B cell (primary cell): Measurements from ENCODE around the gene TFEB. TPM values are rescaled to one million over a fixed set of nuclear protein-coding genes. Genes with fewer than 3 reads are reported as not detected.

Experiments used
- ATAC-seq: fragments of 200-7000 bp; cut with Tn5 transposase; one replicate; pipeline ENCODE4 v1.10.0; 2021; ENCODE audit warnings: low read depth, mild to moderate bottlenecking, moderate number of reproducible peaks, moderate library complexity
- CTCF ChIA-PET: fragments of 350-600 bp; sonication (Branson Sonifier 250); formaldehyde crosslinking; loops from one replicate; lab custom pipeline; 2021; ENCODE audit warnings: antibody characterized with exemption, inconsistent platforms; lab: Charles Lee
- POLR2A ChIA-PET: fragments of 350-600 bp; sonication (Branson Sonifier 250); formaldehyde crosslinking; loops from one replicate; lab custom pipeline; 2021; ENCODE audit warnings: antibody characterized with exemption; lab: Charles Lee
- DNase-seq: peaks from one replicate; pipeline ENCODE4 v3.0.0; 2013
- H2AFZ ChIP-seq: 2 replicates; pipeline ENCODE4 v1.6.1; 2012; ENCODE audit warnings: mild to moderate bottlenecking, low read depth, low read length; ENCODE audit not compliant: insufficient read depth, poor library complexity, severe bottlenecking
- H3K27ac ChIP-seq, 2 donors: 1 replicate in 1 of 2; 2 replicates in 1 of 2; pipeline ENCODE4 v1.5.1; 2012 to 2013; ENCODE audit warnings: low read length in 2 of 2, mild to moderate bottlenecking in 2 of 2, moderate library complexity in 1 of 2
- H3K27me3 ChIP-seq, 4 experiments: fragments of 200-600 bp in 1 of 4; sonication (generic) in 1 of 4; replicated peaks in 1 of 4; 1 replicate in 2 of 4; 2 replicates in 2 of 4; pipeline versions ENCODE4 v1.6.1 to v1.7.0; 2013 to 2016; ENCODE audit warnings: low read length in 3 of 4, mild to moderate bottlenecking in 2 of 4, mixed read lengths in 1 of 4, moderate library complexity in 1 of 4; ENCODE audit not compliant: insufficient read depth in 4 of 4, control insufficient read depth in 3 of 4; ENCODE audit errors: control extremely low read depth in 1 of 4
- H3K36me3 ChIP-seq, 2 experiments: replicated peaks in 1 of 2; 1 replicate in 1 of 2; 2 replicates in 1 of 2; pipeline versions ENCODE4 v1.6.1 to v1.7.1; 2013; ENCODE audit warnings: low read length in 1 of 2; ENCODE audit not compliant: insufficient read depth in 2 of 2, control insufficient read depth in 1 of 2; ENCODE audit errors: control extremely low read depth in 1 of 2, extremely low read depth in 1 of 2
- H3K4me1 ChIP-seq, 2 donors: fragments of 200-600 bp in 1 of 2; sonication (generic) in 1 of 2; 1 replicate in 1 of 2; 2 replicates in 1 of 2; pipeline versions ENCODE4 v1.5.1 to v1.6.1; 2013 to 2017; ENCODE audit warnings: low read length in 2 of 2; ENCODE audit not compliant: control insufficient read depth in 2 of 2, insufficient read depth in 2 of 2
- H3K4me2 ChIP-seq: replicated peaks from 2 replicates; pipeline ENCODE3; 2012; ENCODE audit warnings: mild to moderate bottlenecking, low read depth, low read length; ENCODE audit not compliant: poor library complexity, severe bottlenecking
- H3K4me3 ChIP-seq, 5 experiments: fragments of 200-600 bp in 1 of 5; sonication (generic) in 1 of 5; 1 replicate in 3 of 5; 2 replicates in 2 of 5; pipeline versions ENCODE4 v1.5.1 to v1.7.0; 2011 to 2016; ENCODE audit warnings: low read length in 4 of 5, mild to moderate bottlenecking in 4 of 5, low read depth in 2 of 5, control low read depth in 1 of 5, moderate library complexity in 1 of 5; ENCODE audit not compliant: insufficient read depth in 1 of 5; ENCODE audit errors: control extremely low read depth in 1 of 5, extremely low read depth in 1 of 5
- H3K79me2 ChIP-seq: fragments of 200-600 bp; sonication (generic); one replicate; pipeline ENCODE4 v1.6.0; 2016; ENCODE audit warnings: low read length; ENCODE audit not compliant: control insufficient read depth, insufficient read depth
- H3K9ac ChIP-seq: fragments of 200-600 bp; sonication (generic); 2 replicates; pipeline ENCODE4 v1.6.1; 2017; ENCODE audit warnings: mild to moderate bottlenecking, low read length, moderate library complexity
- H3K9me3 ChIP-seq, 3 donors: one replicate each; pipeline versions ENCODE4 v1.6.1 to v1.7.1; 2013; ENCODE audit warnings: low read length in 2 of 3; ENCODE audit not compliant: control insufficient read depth in 2 of 3, insufficient read depth in 1 of 3; ENCODE audit errors: control extremely low read depth in 1 of 3
- H4K20me1 ChIP-seq: 2 replicates; pipeline ENCODE4 v1.6.0; 2012; ENCODE audit warnings: mild to moderate bottlenecking, low read length; ENCODE audit not compliant: insufficient read depth, control insufficient read depth, poor library complexity, severe bottlenecking
- H3K27ac Mint-ChIP-seq: one replicate; pipeline ENCODE4 v1.8.0; 2021; ENCODE audit warnings: mixed read lengths
- H3K27me3 Mint-ChIP-seq: one replicate; pipeline ENCODE4 v1.8.0; 2021; ENCODE audit warnings: mixed read lengths
- H3K4me1 Mint-ChIP-seq: one replicate; pipeline ENCODE4 v1.8.0; 2021; ENCODE audit warnings: mixed read lengths
- H3K4me3 Mint-ChIP-seq: one replicate; pipeline ENCODE4 v1.8.0; 2021; ENCODE audit warnings: mixed read lengths
- H3K9me3 Mint-ChIP-seq: one replicate; pipeline ENCODE4 v1.8.0; 2022; ENCODE audit warnings: mixed read lengths; ENCODE audit not compliant: insufficient read depth
- EZH2 ChIP-seq: IDR thresholded peaks from 2 replicates; pipeline ENCODE4 v1.6.1; 2012; ENCODE audit warnings: borderline replicate concordance, low read depth, mild to moderate bottlenecking, moderate library complexity, low read length; ENCODE audit not compliant: insufficient read depth, poor library complexity, severe bottlenecking
- WGBS: methylation state at CpG from one replicate; pipeline ENCODE4 v1.1.5; 2013; ENCODE audit warnings: missing lambda C conversion rate; ENCODE audit not compliant: insufficient coverage; 5-methylcytosine and 5-hydroxymethylcytosine counted together
- intact Hi-C: fragments of 100-400 bp; cut with micrococcal nuclease; formaldehyde crosslinking; loops from one replicate; pipeline ENCODE4 v1.10.0; 2022
- polyA plus RNA-seq: library from polyadenylated mRNA; depleted of rRNA; stranded (reverse); fragments of >200 nt; gene quantifications from 2 replicates; pipeline ENCODE4 v1.2.3, GENCODE V29; 2012
- total RNA-seq, 2 donors: library from RNA; stranded (reverse); fragments of 120-200 nt in 1 of 2; gene quantifications; 1 replicate in 1 of 2; 2 replicates in 1 of 2; pipeline versions ENCODE4 v1.2.3 to v1.2.4, GENCODE V29; 2013 to 2022
- TF ChIP-seq, protein P1 (sequence below): fragments of 200-600 bp; IDR thresholded peaks from one replicate; pipeline ENCODE4 v1.8.0; 2022; ENCODE audit warnings: antibody characterized with exemption, mild to moderate bottlenecking

Gene TFEB
- total and polyA plus RNA-seq, 2 donors (not counting 1 experiment from before 2014, with no cell fraction given), result 113 to 148 TPM

DNA sequence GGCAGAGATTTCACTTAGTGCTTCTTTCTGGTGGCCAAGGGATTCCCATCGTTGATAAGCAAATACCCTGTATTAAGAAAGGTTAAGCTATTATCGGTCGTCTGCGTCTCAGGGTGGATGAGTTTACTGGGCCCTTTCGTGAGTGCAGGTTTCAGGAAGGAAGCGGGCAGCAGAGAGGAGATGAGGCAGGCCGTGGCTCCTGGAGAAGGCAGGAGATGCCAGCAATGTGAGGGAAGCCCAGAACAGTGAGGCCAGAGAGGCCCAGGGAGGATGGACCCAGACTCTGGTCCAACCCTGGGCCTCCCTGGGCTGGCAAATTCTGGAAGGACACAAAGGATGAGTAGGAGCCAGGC lies 11.2 kb downstream of the TFEB start:
- Histone ChIP-seq H4K20me1 (peaks cover 33% of the 10 kb centered on the region), H3K9me3 (no peaks in the 10 kb centered on the region), H3K79me2 (peaks cover 100% of the 10 kb centered on the region), H2AFZ (peak overlapping the region; percentile 3), H3K4me2 (peak overlapping the region; percentile 90), H3K27me3 (no peaks in the 10 kb centered on the region), H3K4me3 (peak overlapping the region; percentile 44 to 73 (median 52)), H3K9ac (peak overlapping the region; percentile 67), H3K4me1 (peaks cover 96 to 100% of the 10 kb centered on the region in 2 donors), H3K27ac (peak overlapping the region; percentile 87 to 90), H3K36me3 (peaks cover 0 to 6% of the 10 kb centered on the region in 2 experiments)
- TF ChIP-seq EZH2, result no peak
- peak overlapping the region; percentile 99 for H3K27ac Mint-ChIP-seq
- peaks cover 96% of the 10 kb centered on the region for H3K4me1 Mint-ChIP-seq
- no peaks in the 10 kb centered on the region for H3K27me3 Mint-ChIP-seq
- intact Hi-C loops, result loop anchor here (10.0 kb wide), 1 partner anchor 301 kb away; no protein-coding TSS in a partner anchor
- ATAC-seq, result no peak
- DNase-seq, result peak; percentile 49
- POLR2A ChIA-PET, result interaction anchor here (0.5 to 3.9 kb wide), 8 partner anchors 8 to 263 kb away, joined by 3 to 109 read pairs (median 12); partner anchors contain the start of gene TFEB
- CTCF ChIA-PET, result interaction anchor here (0.7 to 9.1 kb wide), 6 partner anchors 9 to 42 kb away, joined by 3 to 176 read pairs (median 8); partner anchors contain the start of gene TFEB
- H3K9me3 Mint-ChIP-seq, result no peaks in the 10 kb centered on the region
- WGBS, result 1% methylated on average over 7 of the region's 7 CpGs
- H3K4me3 Mint-ChIP-seq, result peak overlapping the region; percentile 96

DNA sequence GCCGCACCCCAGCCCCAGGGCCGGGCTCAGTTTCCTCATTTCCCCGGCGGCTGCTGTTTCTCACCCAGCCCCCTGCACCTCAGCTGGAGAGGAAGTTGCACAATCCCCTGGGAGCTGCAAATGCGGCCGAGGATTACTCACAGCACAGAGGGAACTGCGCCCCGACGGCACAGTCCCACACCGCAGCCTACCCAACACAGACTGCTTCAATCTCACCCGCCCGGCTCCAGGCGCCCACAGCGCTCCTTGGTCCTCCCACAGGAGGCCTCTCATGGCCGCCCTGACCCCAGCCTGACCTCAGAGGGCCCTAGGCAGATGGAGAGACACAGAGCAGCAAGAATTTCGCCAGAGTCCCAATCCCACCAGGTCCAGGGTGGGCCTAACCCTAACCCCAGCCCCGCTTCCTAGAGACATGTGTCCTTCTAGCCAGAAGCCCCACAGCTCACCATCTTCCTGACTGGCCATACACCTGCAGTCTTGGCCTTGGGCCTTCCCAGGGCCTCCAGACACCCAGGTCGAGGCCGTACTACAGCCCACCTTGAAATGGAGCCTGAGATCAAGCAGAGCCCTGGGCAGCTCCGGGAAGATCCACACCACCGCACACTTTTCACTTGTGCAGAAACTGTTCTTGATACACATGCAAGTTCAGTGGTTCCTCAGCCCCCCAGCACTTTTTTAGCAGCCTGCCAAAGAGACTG lies 11.7 kb downstream of the TFEB start:
- peak; percentile 91 for DNase-seq
- ChIA-PET CTCF (interaction anchor here (0.6 to 9.1 kb wide), 7 partner anchors 10 to 42 kb away, joined by 3 to 176 read pairs (median 6); partner anchors contain the start of gene TFEB), POLR2A (interaction anchor here (0.5 to 3.9 kb wide), 11 partner anchors 8 to 320 kb away, joined by 3 to 109 read pairs (median 9); partner anchors contain the start of genes TFEB and TOMM6)
- WGBS, result 19% methylated on average over 19 of the region's 21 CpGs
- peaks cover 100% of the 10 kb centered on the region for H3K79me2 ChIP-seq
- peaks cover 35% of the 10 kb centered on the region for H4K20me1 ChIP-seq
- Mint-ChIP-seq H3K4me3 (peak overlapping the region; percentile 96), H3K27me3 (no peaks in the 10 kb centered on the region), H3K4me1 (peaks cover 95% of the 10 kb centered on the region), H3K27ac (peak overlapping the region; percentile 99), H3K9me3 (no peaks in the 10 kb centered on the region)
- TF ChIP-seq, protein P1, sequence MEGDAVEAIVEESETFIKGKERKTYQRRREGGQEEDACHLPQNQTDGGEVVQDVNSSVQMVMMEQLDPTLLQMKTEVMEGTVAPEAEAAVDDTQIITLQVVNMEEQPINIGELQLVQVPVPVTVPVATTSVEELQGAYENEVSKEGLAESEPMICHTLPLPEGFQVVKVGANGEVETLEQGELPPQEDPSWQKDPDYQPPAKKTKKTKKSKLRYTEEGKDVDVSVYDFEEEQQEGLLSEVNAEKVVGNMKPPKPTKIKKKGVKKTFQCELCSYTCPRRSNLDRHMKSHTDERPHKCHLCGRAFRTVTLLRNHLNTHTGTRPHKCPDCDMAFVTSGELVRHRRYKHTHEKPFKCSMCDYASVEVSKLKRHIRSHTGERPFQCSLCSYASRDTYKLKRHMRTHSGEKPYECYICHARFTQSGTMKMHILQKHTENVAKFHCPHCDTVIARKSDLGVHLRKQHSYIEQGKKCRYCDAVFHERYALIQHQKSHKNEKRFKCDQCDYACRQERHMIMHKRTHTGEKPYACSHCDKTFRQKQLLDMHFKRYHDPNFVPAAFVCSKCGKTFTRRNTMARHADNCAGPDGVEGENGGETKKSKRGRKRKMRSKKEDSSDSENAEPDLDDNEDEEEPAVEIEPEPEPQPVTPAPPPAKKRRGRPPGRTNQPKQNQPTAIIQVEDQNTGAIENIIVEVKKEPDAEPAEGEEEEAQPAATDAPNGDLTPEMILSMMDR, result no peak
- TF ChIP-seq EZH2, result no peak
- peaks cover 0 to 7% of the 10 kb centered on the region in 2 experiments for H3K36me3 ChIP-seq
- peak overlapping the region; percentile 67 for H3K9ac ChIP-seq
- intact Hi-C loops, result loop anchor here (1.0 to 10.0 kb wide), 4 partner anchors 9 to 301 kb away; no protein-coding TSS in a partner anchor
- peak overlapping the region; percentile 48 to 73 (median 59) for H3K4me3 ChIP-seq
- H3K27me3 ChIP-seq, result no peaks in the 10 kb centered on the region
- no peaks in the 10 kb centered on the region for H3K9me3 ChIP-seq
- peaks cover 95 to 100% of the 10 kb centered on the region in 2 donors for H3K4me1 ChIP-seq
- H3K4me2 ChIP-seq, result peak overlapping the region; percentile 90
- peak overlapping the region; percentile 3 for H2AFZ ChIP-seq
- H3K27ac ChIP-seq, result peak overlapping the region; percentile 87 to 90
- peak; percentile 90 for ATAC-seq
